ENCODE data around the gene PIGQ.

Gene PIGQ

GRCh38 chr16:630815-631405, 61.1 kb downstream of the PIGQ start, which contains the start of gene WFIKKN1:
Gene WFIKKN1 (plus strand): TSS chr16:630985. CDS start chr16:631254, 269 bp downstream.
- no peak for DNase-seq

GRCh38 chr16:631808-632358, 62.1 kb downstream of the PIGQ start:
- DNase-seq: no peak

GRCh38 chr16:632486-633335, 62.9 kb downstream of the PIGQ start:
- DNase-seq: no peak

- no peak for DNase-seq
These were observed 63.7 kb downstream of the PIGQ start for GRCh38 chr16:633336-634050.

Measured in activated CD4-positive, alpha-beta T cell treated with anti-CD3 and anti-CD28 coated beads, Interleukin-10, Interleukin-2, amounts not matched to agents 100 ng/mL and 50 ng/mL, durations not matched to agents 16 hours and 8 hours (primary cell).